Measurements from ENCODE around the gene FEM1A. TPM values are rescaled to one million over a fixed set of nuclear protein-coding genes. Genes with fewer than 3 reads are reported as not detected.

The FEM1A gene
- total RNA-seq, 1 experiment from 2014 or later = 17.7 TPM

DNA sequence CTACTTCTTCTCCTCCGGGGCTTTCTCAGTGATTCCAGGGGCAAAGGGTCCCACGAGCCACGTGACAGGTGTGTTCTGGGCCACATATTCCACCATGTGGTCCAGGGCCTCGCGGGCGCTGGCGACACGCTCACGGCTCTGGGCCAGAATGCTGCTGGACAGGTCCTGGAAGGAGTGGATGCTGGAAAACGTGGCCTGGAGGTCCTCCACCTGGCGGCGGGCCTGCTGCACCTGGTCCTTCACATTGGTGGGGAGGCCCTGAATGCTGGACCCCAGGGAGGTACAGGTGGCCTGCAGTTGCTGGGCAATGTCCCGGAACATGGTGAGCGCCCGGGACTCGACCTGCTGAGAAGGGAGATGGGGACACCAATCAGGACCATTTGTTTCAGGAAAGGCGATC, 47.7 kb downstream of the FEM1A start (continued):
- TF ChIP-seq CEBPB (IDR thresholded peaks at IDR 0.05; ENCODE audit: low read depth) = no peak

DNA sequence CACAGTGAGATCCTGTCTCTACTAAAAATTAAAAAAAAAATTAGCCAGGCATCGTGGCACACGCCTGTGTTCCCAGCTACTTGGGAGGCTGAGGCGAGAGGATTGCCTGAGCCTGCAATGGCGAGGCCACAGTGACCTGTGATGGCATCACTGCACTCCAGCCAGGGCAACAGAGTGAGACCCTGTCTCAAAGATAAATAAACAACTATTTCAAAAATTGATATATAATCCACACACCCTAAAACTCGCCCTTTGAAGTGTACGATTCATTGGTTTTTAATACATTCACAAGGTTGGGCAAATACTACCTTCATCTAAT, 52.1 kb downstream of the FEM1A start:
- TF ChIP-seq EZH2 (IDR thresholded peaks at IDR 0.05) (no peak), FOSL1 (IDR thresholded peaks at IDR 0.05; ENCODE audit: low read depth) (no peak), SP1 (IDR thresholded peaks at IDR 0.05; ENCODE audit: low read depth) (no peak), SIN3A (IDR thresholded peaks at IDR 0.05; ENCODE audit: low read depth) (no peak), SRF (IDR thresholded peaks at IDR 0.05; ENCODE audit: low read depth) (no peak), CBX3 (IDR thresholded peaks at IDR 0.05; ENCODE audit: low read depth) (no peak)
- POLR2A ChIA-PET = no interaction called here
- peaks cover 0 to 4% of the 10 kb centered on the region in 2 experiments; a peak in 1 of 4 replicates for H3K4me1 ChIP-seq (ENCODE audit: control insufficient read depth in 1 of 2, insufficient read depth in 2 of 2, low read length in 2 of 2)
- H2AFZ ChIP-seq (ENCODE audit: low read depth, low read length, poor library complexity, severe bottlenecking) = no peak overlapping the region
- 0 out of 2 replicates have a peak, but pooled peaks cover 3% of the 10 kb centered on the region for H3K79me2 ChIP-seq (ENCODE audit: insufficient read depth, low read length)
- H3K9me2 ChIP-seq (ENCODE audit: insufficient read depth) = no peaks in the 10 kb centered on the region
- BruUV-seq (replicated peaks) = no TSS peak
- H3K4me3 ChIP-seq (replicated peaks in 1 of 2; ENCODE audit: low read depth in 1 of 2, low read length in 2 of 2) = no peak overlapping the region
- H3K27ac ChIP-seq (ENCODE audit: low read depth, low read length) = no peak overlapping the region
- H3K9me3 ChIP-seq (ENCODE audit: control insufficient read depth in 1 of 2, insufficient read depth in 1 of 2, low read depth in 1 of 2, low read length in 2 of 2) = no peaks in the 10 kb centered on the region
- ATAC-seq = no peak
- no peaks in the 10 kb centered on the region for H4K20me1 ChIP-seq (ENCODE audit: insufficient read depth)
- intact Hi-C loops (cut with micrococcal nuclease) = no loop called here
- DNase-seq (ENCODE audit: low read depth, low spot score) = no peak
- RAD21 ChIA-PET (ENCODE audit: low non-redundant PET in 1 of 2, low total read pairs in 2 of 2, uncharacterized antibody in 2 of 2, unreplicated experiment in 2 of 2) = no interaction called here
- no peak overlapping the region for H3K9ac ChIP-seq (ENCODE audit: low read length)
- no peak overlapping the region for H3K4me2 ChIP-seq (ENCODE audit: low read length)
- H3K36me3 ChIP-seq (ENCODE audit: control insufficient read depth in 1 of 2, insufficient read depth in 2 of 2, low read length in 2 of 2) = peaks cover 43 to 57% of the 10 kb centered on the region in 2 experiments; a peak in 3 of 4 replicates
- H3K27me3 ChIP-seq (ENCODE audit: insufficient read depth, low read length) = no peaks in the 10 kb centered on the region
- CTCF ChIA-PET = interaction anchor here (0.7 kb wide), 1 partner anchor 68 kb away, joined by 3 read pairs; no protein-coding TSS in a partner anchor

DNA sequence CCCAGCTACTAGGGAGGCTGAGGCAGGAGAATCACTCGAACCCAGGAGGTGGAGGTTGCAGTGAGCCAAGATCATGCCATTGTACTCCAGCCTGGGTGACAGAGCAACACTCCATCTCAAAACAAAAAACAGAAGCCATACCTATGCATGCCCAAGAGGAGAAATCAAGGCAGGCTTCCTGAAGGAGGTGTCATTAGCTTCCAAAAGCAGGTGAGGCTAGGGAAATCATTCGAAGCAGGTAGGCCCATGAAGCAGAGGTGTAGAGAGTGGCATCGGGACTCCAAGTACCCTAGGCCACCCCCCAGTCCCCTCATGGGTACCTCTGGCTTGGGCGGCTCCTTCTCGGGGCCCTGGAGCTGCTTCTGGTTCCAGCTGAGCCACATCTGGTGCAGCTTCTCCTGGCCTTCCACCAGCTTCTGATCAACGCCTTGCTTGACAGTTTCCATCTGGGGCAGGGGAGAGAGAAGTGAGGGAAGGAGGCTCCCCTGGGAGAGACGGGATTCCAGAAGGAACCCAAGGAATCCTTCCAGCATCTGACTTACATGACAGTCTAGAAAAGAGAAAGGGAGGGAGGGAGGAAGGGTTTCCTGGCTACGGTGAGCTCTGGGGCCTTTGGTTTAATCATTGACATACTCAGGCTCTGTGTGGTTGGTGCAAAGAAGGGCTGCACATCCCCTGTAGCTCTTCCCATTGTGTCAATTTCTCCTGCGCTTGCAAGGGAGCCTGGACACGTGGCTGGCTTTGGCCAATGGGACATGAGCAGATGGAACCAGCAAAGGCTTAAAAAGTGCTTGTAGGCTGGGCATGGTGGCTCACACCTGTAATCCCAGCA, 53.0 kb downstream of the FEM1A start:
- H3K9me3 ChIP-seq (ENCODE audit: control insufficient read depth in 1 of 2, insufficient read depth in 1 of 2, low read depth in 1 of 2, low read length in 2 of 2) = no peaks in the 10 kb centered on the region
- H3K79me2 ChIP-seq (ENCODE audit: insufficient read depth, low read length) = 0 out of 2 replicates have a peak, but pooled peaks cover 3% of the 10 kb centered on the region
- ChIA-PET POLR2A (no interaction called here), CTCF (no interaction called here), RAD21 (ENCODE audit: low non-redundant PET in 1 of 2, low total read pairs in 2 of 2, uncharacterized antibody in 2 of 2, unreplicated experiment in 2 of 2) (no interaction called here)
- H3K36me3 ChIP-seq (ENCODE audit: control insufficient read depth in 1 of 2, insufficient read depth in 2 of 2, low read length in 2 of 2) = peaks cover 45 to 59% of the 10 kb centered on the region in 2 experiments; a peak in 3 of 4 replicates
- H4K20me1 ChIP-seq (ENCODE audit: insufficient read depth) = no peaks in the 10 kb centered on the region
- intact Hi-C loops (cut with micrococcal nuclease) = no loop called here
- no peaks in the 10 kb centered on the region for H3K9me2 ChIP-seq (ENCODE audit: insufficient read depth)
- H2AFZ ChIP-seq (ENCODE audit: low read depth, low read length, poor library complexity, severe bottlenecking) = no peak overlapping the region
- H3K27me3 ChIP-seq (ENCODE audit: insufficient read depth, low read length) = no peaks in the 10 kb centered on the region
- H3K27ac ChIP-seq (ENCODE audit: low read depth, low read length) = no peak overlapping the region
- ATAC-seq = no peak
- no peak overlapping the region for H3K4me2 ChIP-seq (ENCODE audit: low read length)
- no peak for DNase-seq (ENCODE audit: low read depth, low spot score)
- peaks cover 0 to 4% of the 10 kb centered on the region in 2 experiments; a peak in 1 of 4 replicates for H3K4me1 ChIP-seq (ENCODE audit: control insufficient read depth in 1 of 2, insufficient read depth in 2 of 2, low read length in 2 of 2)
- no peak overlapping the region for H3K9ac ChIP-seq (ENCODE audit: low read length)
- no TSS peak for BruUV-seq (replicated peaks)
- no peak overlapping the region for H3K4me3 ChIP-seq (replicated peaks in 1 of 2; ENCODE audit: low read depth in 1 of 2, low read length in 2 of 2)
- TF ChIP-seq SP1 (IDR thresholded peaks at IDR 0.05; ENCODE audit: low read depth) (no peak), JUND (IDR thresholded peaks at IDR 0.05) (no peak), YY1 (IDR thresholded peaks at IDR 0.05; ENCODE audit: extremely low read depth, insufficient replicate concordance, low read depth, low read length) (no peak), FOSL1 (IDR thresholded peaks at IDR 0.05; ENCODE audit: low read depth) (no peak), RAD21 (IDR thresholded peaks at IDR 0.05; ENCODE audit: low read depth) (no peak), EZH2phosphoT487 (IDR thresholded peaks at IDR 0.05; ENCODE audit: borderline replicate concordance) (no peak)
- TF ChIP-seq, protein P1, sequence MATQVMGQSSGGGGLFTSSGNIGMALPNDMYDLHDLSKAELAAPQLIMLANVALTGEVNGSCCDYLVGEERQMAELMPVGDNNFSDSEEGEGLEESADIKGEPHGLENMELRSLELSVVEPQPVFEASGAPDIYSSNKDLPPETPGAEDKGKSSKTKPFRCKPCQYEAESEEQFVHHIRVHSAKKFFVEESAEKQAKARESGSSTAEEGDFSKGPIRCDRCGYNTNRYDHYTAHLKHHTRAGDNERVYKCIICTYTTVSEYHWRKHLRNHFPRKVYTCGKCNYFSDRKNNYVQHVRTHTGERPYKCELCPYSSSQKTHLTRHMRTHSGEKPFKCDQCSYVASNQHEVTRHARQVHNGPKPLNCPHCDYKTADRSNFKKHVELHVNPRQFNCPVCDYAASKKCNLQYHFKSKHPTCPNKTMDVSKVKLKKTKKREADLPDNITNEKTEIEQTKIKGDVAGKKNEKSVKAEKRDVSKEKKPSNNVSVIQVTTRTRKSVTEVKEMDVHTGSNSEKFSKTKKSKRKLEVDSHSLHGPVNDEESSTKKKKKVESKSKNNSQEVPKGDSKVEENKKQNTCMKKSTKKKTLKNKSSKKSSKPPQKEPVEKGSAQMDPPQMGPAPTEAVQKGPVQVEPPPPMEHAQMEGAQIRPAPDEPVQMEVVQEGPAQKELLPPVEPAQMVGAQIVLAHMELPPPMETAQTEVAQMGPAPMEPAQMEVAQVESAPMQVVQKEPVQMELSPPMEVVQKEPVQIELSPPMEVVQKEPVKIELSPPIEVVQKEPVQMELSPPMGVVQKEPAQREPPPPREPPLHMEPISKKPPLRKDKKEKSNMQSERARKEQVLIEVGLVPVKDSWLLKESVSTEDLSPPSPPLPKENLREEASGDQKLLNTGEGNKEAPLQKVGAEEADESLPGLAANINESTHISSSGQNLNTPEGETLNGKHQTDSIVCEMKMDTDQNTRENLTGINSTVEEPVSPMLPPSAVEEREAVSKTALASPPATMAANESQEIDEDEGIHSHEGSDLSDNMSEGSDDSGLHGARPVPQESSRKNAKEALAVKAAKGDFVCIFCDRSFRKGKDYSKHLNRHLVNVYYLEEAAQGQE (IDR thresholded peaks at IDR 0.05; ENCODE audit: low read depth) = no peak
- TF ChIP-seq, protein P2, sequence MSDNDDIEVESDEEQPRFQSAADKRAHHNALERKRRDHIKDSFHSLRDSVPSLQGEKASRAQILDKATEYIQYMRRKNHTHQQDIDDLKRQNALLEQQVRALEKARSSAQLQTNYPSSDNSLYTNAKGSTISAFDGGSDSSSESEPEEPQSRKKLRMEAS (IDR thresholded peaks at IDR 0.05) = no peak
- TF ChIP-seq, protein P3, sequence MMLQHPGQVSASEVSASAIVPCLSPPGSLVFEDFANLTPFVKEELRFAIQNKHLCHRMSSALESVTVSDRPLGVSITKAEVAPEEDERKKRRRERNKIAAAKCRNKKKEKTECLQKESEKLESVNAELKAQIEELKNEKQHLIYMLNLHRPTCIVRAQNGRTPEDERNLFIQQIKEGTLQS (IDR thresholded peaks at IDR 0.05) = no peak
